GM18858 (cell line): ENCODE results near the gene PPARGC1A.

Source experiments
- ATAC-seq: cut with Tn5 transposase; IDR thresholded peaks from one replicate; pipeline ENCODE4 v1.9.1; 2021; ENCODE audit not compliant: unreplicated experiment

Gene PPARGC1A

GRCh38 chr4:23839279-23839678, 50.6 kb downstream of the PPARGC1A start:
- ATAC-seq: no peak

GRCh38 chr4:23838607-23839006, 51.2 kb downstream of the PPARGC1A start:
- no peak for ATAC-seq

GRCh38 chr4:23838131-23838530, 51.7 kb downstream of the PPARGC1A start:
- no peak for ATAC-seq

- no peak for ATAC-seq
Observed at GRCh38 chr4:23837371-23837770, 52.5 kb downstream of the PPARGC1A start.

GRCh38 chr4:23835774-23836478, 53.9 kb downstream of the PPARGC1A start:
- no peak for ATAC-seq

GRCh38 chr4:23828779-23829178, 61.1 kb downstream of the PPARGC1A start:
- ATAC-seq: no peak

GRCh38 chr4:23828020-23828715, 61.7 kb downstream of the PPARGC1A start:
- ATAC-seq: no peak

GRCh38 chr4:23822181-23822580, 67.7 kb downstream of the PPARGC1A start:
- no peak for ATAC-seq

GRCh38 chr4:23819041-23819511, 70.8 kb downstream of the PPARGC1A start:
- no peak for ATAC-seq

- no peak for ATAC-seq
Observed at GRCh38 chr4:23818097-23818885, 71.6 kb downstream of the PPARGC1A start.

- ATAC-seq: no peak
Observed at GRCh38 chr4:23814996-23815660, 74.7 kb downstream of the PPARGC1A start.

GRCh38 chr4:23814587-23814986, 75.3 kb downstream of the PPARGC1A start:
- ATAC-seq: no peak

GRCh38 chr4:23811161-23811560, 78.7 kb downstream of the PPARGC1A start:
- ATAC-seq: no peak

GRCh38 chr4:23805450-23805851, 84.4 kb downstream of the PPARGC1A start:
- no peak for ATAC-seq

- no peak for ATAC-seq
Observed at GRCh38 chr4:23789762-23790161, 100.1 kb downstream of the PPARGC1A start.

GRCh38 chr4:23788460-23788859, 101.4 kb downstream of the PPARGC1A start:
- no peak for ATAC-seq

GRCh38 chr4:23788027-23788426, 101.8 kb downstream of the PPARGC1A start:
- ATAC-seq: no peak

GRCh38 chr4:23782778-23783437, 106.9 kb downstream of the PPARGC1A start:
- no peak for ATAC-seq

- ATAC-seq: no peak
Observed at GRCh38 chr4:23779839-23780238, 110.0 kb downstream of the PPARGC1A start.

GRCh38 chr4:23779422-23779821, 110.4 kb downstream of the PPARGC1A start:
- no peak for ATAC-seq

GRCh38 chr4:23775694-23776093, 114.2 kb downstream of the PPARGC1A start:
- ATAC-seq: no peak
